Measurements from ENCODE around the gene UBA52.

- TF ChIP-seq, protein P1, sequence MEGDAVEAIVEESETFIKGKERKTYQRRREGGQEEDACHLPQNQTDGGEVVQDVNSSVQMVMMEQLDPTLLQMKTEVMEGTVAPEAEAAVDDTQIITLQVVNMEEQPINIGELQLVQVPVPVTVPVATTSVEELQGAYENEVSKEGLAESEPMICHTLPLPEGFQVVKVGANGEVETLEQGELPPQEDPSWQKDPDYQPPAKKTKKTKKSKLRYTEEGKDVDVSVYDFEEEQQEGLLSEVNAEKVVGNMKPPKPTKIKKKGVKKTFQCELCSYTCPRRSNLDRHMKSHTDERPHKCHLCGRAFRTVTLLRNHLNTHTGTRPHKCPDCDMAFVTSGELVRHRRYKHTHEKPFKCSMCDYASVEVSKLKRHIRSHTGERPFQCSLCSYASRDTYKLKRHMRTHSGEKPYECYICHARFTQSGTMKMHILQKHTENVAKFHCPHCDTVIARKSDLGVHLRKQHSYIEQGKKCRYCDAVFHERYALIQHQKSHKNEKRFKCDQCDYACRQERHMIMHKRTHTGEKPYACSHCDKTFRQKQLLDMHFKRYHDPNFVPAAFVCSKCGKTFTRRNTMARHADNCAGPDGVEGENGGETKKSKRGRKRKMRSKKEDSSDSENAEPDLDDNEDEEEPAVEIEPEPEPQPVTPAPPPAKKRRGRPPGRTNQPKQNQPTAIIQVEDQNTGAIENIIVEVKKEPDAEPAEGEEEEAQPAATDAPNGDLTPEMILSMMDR (IDR thresholded peaks at IDR 0.05; ENCODE audit: insufficient read depth, low read length), result no peak
- TF ChIP-seq, protein P2, sequence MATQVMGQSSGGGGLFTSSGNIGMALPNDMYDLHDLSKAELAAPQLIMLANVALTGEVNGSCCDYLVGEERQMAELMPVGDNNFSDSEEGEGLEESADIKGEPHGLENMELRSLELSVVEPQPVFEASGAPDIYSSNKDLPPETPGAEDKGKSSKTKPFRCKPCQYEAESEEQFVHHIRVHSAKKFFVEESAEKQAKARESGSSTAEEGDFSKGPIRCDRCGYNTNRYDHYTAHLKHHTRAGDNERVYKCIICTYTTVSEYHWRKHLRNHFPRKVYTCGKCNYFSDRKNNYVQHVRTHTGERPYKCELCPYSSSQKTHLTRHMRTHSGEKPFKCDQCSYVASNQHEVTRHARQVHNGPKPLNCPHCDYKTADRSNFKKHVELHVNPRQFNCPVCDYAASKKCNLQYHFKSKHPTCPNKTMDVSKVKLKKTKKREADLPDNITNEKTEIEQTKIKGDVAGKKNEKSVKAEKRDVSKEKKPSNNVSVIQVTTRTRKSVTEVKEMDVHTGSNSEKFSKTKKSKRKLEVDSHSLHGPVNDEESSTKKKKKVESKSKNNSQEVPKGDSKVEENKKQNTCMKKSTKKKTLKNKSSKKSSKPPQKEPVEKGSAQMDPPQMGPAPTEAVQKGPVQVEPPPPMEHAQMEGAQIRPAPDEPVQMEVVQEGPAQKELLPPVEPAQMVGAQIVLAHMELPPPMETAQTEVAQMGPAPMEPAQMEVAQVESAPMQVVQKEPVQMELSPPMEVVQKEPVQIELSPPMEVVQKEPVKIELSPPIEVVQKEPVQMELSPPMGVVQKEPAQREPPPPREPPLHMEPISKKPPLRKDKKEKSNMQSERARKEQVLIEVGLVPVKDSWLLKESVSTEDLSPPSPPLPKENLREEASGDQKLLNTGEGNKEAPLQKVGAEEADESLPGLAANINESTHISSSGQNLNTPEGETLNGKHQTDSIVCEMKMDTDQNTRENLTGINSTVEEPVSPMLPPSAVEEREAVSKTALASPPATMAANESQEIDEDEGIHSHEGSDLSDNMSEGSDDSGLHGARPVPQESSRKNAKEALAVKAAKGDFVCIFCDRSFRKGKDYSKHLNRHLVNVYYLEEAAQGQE (IDR thresholded peaks at IDR 0.05; ENCODE audit: insufficient replicate concordance, low read depth), result no peak
- no peak for TF ChIP-seq POLR2AphosphoS5 (IDR thresholded peaks at IDR 0.05; ENCODE audit: low read depth)
Observed at GRCh38 chr19:18597809-18598660, 26.4 kb downstream of the UBA52 start.

All from HL-60 (cell line).